ENCODE results near the gene DBNDD1.
"Not testable (repeated sequence)": the region's sequence is repeated elsewhere in the genome, so short reads cannot be mapped to it uniquely, and the experiment has no call there.

Gene DBNDD1

GRCh38 chr16:89986600-89986999, 32.7 kb downstream of the DBNDD1 start:
- no peak for DNase-seq

- no peak for DNase-seq
Observed at GRCh38 chr16:89985219-89985618, 34.0 kb downstream of the DBNDD1 start.

- no peak for DNase-seq
Observed at GRCh38 chr16:89984216-89984615, 35.0 kb downstream of the DBNDD1 start.

GRCh38 chr16:89983536-89983935, 35.7 kb downstream of the DBNDD1 start:
- no peak for DNase-seq

- DNase-seq = no peak
Observed at GRCh38 chr16:89982318-89982717, 36.9 kb downstream of the DBNDD1 start.

GRCh38 chr16:89981414-89981813, 37.8 kb downstream of the DBNDD1 start:
- no peak for DNase-seq

- DNase-seq = no peak
Observed at GRCh38 chr16:89974870-89975269, 44.4 kb downstream of the DBNDD1 start.

- DNase-seq = no peak
Observed at GRCh38 chr16:89973654-89974335, 45.5 kb downstream of the DBNDD1 start.

- DNase-seq = no peak
Observed at GRCh38 chr16:89973235-89973634, 46.0 kb downstream of the DBNDD1 start.

- peak; percentile 82 to 85 for DNase-seq
Observed at GRCh38 chr16:89972244-89973234, 46.7 kb downstream of the DBNDD1 start.

GRCh38 chr16:89971495-89972243, 47.6 kb downstream of the DBNDD1 start:
- DNase-seq = peak in 1 of 2 experiments; percentile 4

GRCh38 chr16:89969741-89970410, 49.4 kb downstream of the DBNDD1 start:
- DNase-seq = no peak

- not testable (repeated sequence) for DNase-seq
Observed at GRCh38 chr16:89968074-89968473, 51.2 kb downstream of the DBNDD1 start.

- not testable (repeated sequence) for DNase-seq
Observed at GRCh38 chr16:89967436-89967835, 51.8 kb downstream of the DBNDD1 start.

- DNase-seq = no peak
Observed at GRCh38 chr16:89966756-89967155, 52.5 kb downstream of the DBNDD1 start.

GRCh38 chr16:89965447-89966225, 53.6 kb downstream of the DBNDD1 start:
- no peak for DNase-seq

- DNase-seq = no peak
Observed at GRCh38 chr16:89964201-89964600, 55.1 kb downstream of the DBNDD1 start.

GRCh38 chr16:89962754-89963498, 56.3 kb downstream of the DBNDD1 start:
- DNase-seq = no peak

- DNase-seq = no peak
Observed at GRCh38 chr16:89961920-89962319, 57.3 kb downstream of the DBNDD1 start.

- DNase-seq = no peak
Observed at GRCh38 chr16:89960966-89961365, 58.3 kb downstream of the DBNDD1 start.

- no peak for DNase-seq
Observed at GRCh38 chr16:89958596-89958995, 60.7 kb downstream of the DBNDD1 start.

Measured in activated CD4-positive, alpha-beta T cell treated with anti-CD3 and anti-CD28 coated beads, Interleukin-2, amount 50 U/mL, for 4 hours (primary cell).